Lung microvascular endothelial cell (primary cell): ENCODE measurements around the gene MCM5. TPM values are rescaled to one million over a fixed set of nuclear protein-coding genes. Genes with fewer than 3 reads are reported as not detected.
"Not testable (repeated sequence)": the region's sequence is repeated elsewhere in the genome, so short reads cannot be mapped to it uniquely, and the experiment has no call there.

Experiments used
- DNase-seq, 2 donors: peaks; one replicate each; pipeline versions ENCODE4 v3.0.0 to v3.0.0-alpha.2; 2010; ENCODE audit warnings: low read depth in 2 of 2
- total RNA-seq: library from RNA; depleted of rRNA; stranded (reverse); fragments of >200 nt; gene quantifications from 2 replicates; pipeline ENCODE4 v1.2.1, GENCODE V29; 2014

Gene MCM5
- total RNA-seq, 1 donor from 2014 or later: 15.3 TPM

DNA sequence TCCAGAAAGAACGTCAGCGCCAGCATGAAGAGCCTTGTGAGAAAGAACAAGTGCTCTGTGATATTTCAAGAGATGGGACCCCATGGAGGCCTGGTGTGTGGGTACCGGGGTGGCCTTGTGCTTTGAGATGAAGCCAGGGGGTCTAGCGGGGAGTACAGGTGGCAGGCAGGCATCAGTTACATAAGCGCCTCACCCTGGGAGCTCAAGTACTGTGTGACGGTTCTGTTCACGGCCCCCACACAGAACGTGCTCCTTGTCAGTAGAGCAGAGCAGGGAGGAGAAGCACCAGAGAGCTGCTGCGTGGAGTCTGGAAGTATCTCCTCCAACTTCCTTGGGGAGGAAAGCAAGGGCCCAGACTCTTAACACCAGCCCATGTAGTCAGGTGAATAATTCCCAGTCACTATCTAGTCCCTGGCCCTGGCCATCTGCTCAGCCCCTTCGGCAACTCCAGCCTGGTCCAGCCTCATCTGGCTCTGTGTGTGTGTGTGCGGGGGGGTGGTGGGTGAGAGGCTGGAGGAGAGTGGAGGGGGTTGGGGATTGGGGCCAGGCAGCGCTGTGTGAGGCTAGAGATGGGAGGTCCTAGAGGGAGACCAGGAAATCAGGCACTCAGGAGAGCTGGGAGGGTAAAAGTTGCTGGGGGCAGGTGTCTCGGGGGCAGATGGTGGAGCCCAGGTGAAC is 32.4 kb downstream of the MCM5 start:
- DNase-seq: no peak

DNA sequence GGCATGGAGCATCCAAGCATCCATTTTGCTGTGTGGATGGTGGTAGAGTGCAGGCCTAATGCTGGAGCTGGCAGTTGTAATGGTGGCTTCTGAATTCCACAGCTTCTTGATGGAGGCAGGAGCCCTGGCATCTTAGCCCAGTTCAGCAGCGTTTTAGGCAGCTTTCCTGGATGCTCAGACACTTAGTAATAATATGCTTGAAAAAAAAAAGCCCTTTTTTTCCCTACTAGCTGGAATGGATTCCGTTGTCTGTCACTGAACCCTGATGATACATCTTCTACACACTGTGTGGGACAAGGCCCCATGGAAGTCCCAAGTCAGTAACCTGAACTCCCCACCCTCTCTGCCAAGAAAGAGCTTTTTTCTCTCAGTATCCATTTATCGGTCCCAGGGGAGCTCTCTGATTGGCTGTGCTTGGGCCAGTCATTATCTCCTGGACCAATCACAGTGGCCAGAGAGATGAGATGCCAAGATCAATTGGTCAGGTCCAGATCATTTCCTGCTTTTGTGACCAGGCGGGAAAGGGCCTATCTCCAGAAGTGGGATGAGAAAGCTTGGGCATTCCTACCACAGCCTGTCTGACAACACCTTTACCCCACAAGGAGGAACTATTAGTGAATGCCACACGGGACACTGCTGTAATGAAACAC is 34.2 kb downstream of the MCM5 start:
- no peak for DNase-seq

DNA sequence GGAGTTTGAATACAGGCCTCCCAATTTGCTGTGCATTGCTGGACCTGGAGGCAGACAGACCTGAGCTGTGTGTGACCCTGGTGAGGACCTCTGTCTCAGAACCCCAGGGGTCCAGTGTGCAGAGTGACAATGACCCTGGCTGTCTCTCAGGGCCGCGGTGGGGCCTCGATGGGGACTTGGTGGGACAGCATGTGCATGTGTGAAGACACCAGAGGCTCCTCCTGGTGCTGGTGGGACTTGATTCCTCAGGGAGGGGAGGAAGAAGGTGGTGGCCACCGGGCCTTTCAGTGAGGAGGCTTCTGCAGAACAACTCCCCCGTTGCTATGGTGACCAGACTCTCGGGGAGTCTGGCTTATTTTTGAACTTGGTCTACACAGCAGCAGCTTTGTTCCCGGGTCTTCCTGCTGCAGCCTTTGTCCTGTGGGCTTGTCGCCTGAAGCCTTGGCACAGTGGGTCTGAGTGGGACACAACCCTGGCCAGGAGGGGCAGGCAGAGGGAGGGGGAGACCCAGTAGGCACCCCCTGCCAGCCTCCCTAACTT is 35.3 kb downstream of the MCM5 start:
- no peak for DNase-seq

DNA sequence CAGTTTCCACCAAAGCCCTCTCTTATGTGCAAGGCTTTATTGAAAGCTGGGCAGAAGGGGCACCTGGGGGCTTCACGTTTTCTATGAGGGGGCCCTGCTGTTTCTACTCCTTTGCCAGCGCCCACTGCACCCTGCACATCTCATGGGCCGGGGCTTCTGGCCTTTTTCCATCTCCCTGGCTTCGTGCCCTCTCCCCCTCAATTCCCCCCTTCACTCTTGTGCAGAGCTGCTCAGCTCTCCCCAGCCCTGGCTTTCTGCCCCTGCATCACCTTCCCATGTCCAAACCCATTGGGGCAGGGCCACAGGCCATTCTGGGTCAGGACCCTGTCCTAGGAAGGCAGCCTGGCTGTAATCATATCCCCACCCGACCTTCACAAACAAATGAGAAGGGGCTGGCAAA is 36.5 kb downstream of the MCM5 start:
- no peak for DNase-seq

DNA sequence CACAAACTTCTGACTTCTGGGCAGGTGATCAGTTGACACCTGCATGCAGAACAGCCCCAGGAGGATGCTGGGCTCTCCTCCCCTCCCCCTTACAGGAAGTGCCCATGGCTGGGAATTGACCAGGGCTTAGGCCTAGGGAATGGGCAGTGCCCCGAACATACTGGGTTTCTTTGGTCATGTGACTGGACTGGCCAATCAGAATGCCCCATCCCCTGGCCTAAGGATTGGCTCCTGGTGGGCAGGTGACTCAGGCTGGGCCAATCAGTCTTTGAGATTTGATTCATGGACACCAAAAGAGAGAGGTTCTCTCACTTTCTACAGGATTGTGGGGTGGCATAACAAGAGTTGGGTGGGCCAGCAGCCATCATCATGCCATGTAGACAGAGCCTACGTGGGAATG is 37.1 kb downstream of the MCM5 start:
- no peak for DNase-seq

DNA sequence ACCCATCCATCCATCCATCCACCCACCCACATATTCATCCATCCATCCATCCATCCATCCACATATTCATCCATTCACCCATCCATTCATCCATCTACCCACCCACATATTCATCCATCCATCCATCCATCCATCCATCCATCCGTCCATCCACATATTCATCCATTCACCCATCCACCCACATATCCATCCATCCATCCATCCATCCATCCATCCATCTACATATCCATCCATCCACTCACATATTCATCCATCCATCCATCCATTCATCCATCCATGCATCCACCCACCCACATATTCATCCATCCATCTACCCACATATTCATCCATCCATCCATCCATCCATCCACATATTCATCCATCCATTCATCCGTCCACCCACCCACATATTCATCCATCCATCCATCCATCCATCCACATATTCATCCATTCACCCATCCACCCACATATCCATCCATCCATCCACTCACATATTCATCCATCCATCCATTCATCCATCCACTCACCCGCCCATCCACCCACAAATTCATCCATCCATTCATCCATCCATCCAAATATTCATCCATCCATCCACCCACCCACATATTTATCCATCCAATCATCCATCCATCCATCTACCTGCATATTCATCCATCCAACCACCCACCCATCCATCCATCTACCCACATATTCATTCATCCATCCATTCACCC is 38.9 kb downstream of the MCM5 start:
- DNase-seq: not testable (repeated sequence)

DNA sequence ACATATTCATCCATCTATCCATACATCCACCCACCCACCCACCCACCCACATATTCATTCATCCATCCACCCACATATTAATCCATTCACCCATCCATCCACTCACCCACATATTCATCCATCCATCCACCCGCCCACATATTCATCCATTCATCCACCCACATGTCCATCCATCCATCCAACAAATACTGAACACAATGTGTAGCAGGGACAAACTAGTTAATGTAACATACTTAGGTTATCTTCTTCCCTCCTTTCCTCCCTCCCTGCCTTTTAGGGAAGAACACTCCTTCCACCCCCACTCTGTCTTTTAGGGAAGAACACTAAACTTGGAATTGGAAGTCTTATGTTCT is 39.4 kb downstream of the MCM5 start:
- no peak for DNase-seq

DNA sequence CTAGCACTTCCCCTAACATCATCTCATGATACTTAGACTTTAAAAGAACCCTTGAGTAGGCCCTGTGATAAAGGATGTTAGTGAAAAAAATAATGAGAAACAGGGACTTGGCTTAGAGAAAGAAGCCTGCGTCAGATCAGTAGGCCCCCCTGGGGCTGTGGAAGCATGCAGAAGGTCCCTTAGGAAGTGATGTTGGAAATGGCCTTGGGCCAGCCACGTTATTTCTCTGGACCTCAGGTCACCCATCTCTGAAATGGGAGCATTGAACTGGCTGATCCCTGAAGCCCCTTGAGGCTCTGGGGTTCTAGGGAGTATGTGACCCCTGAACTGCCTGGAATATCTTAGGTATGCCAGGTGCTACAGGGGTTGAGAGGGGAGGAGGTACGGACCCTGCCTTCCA is 40.2 kb downstream of the MCM5 start:
- DNase-seq: no peak

DNA sequence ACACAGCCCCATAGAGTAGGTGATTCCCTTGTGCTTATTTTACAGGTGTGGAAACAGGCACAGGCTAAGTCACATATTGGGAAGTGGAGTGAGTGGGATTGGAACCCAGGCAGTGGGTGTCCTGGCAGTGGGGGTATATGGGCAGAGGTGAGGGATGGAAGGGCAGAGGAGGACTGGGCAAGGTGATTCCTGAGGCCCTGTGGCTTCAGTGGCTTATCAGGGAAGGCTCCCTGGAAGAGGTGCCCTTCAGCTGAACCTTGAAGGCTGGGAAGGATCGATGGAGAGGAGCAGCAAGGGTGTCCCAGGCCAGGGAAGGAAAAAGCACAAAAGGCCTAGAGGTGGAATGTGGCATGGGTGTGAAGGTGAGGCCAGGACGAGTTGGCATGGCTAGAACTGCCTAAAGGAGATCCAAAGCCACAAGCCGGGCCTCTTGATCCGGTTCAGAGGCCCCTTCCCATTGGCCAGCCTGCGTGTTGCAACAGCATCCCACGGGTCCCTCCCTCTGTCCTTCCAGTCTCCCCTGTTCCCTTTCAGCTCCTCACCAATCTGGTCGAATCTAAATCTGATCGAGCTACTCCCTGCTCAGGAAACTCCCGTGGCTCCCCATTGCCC is 41.7 kb downstream of the MCM5 start:
- DNase-seq: no peak

DNA sequence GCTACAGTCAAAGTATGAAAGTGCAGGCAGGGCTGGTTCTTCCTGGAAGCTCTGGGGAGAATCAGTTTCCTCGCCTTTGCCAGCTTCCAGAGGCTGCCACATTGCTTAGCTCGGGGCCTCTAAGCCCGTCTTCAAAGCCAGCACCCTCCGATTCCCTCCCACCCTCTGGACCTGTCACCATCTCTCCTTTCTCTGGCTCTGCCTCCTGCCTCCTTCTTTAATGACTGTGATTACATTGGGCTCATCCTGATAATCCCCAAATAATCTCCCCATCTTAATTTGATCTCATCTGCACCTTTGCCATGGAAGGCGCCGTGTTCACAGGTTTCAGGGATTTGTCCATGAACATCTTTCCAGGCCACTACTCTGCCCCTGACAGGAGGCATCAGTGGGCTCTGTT is 42.5 kb downstream of the MCM5 start:
- DNase-seq: no peak

DNA sequence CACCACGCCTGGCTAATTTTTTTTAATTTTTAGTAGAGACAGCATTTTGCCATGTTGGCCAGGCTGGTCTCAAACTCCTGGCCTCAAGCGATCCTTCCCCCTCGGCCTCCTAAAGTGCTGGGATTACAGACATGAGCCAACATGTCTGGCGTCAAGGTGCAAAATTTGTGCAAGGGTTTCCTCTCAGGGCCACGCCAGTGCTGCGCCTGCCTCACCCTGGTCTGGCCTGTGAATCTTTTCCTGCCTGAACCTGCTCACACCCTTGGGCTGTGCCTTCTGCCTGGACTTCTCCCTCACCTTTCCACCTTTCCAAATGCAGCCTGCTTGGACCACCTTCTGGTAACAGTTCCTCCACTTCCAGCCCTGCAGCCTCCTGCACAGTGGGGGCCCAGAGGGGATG is 43.4 kb downstream of the MCM5 start:
- no peak for DNase-seq

DNA sequence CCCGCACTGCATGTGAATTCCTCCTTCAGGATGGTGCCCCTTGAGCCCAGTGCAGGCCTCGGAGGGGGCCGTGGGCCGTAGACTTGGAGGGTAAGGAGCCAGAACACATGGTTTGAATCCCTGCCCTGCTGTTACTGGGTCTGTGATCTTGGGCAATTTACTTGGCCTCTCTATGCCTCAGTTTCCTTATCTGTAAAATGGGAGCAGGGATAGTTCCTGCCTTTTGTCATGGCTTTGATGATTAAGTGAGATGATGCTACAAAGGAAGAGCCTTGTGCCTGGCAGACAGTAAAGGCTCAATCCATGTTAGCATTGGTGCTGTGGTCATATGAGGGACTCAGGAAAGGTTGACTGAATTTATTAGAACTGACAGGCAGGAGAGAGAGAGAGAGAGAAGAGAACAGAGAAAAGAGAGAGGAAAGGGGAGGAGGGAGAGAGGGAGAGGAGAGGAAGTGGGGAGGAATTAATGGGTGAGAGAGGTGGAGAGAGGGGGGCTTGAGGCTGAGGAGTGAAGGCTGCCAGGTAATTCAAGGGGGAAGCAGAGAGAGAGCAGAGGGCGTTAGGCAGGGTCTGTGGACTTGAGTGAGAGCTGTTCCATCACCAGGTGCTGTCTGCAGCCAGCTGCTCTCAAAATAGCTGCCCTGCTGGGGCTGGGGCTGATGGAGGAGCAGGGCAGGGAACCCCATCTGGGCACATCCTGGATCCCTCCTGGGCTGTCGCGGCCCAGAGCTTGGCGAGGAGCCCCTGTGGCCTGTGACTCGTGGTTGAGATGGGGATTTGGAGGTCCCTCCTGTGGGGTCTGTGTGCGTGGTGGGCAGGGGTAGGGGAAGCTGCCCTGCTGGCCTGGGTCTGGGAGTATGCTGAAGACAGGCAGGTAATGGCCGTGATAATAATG is 44.1 kb downstream of the MCM5 start:
- no peak for DNase-seq

DNA sequence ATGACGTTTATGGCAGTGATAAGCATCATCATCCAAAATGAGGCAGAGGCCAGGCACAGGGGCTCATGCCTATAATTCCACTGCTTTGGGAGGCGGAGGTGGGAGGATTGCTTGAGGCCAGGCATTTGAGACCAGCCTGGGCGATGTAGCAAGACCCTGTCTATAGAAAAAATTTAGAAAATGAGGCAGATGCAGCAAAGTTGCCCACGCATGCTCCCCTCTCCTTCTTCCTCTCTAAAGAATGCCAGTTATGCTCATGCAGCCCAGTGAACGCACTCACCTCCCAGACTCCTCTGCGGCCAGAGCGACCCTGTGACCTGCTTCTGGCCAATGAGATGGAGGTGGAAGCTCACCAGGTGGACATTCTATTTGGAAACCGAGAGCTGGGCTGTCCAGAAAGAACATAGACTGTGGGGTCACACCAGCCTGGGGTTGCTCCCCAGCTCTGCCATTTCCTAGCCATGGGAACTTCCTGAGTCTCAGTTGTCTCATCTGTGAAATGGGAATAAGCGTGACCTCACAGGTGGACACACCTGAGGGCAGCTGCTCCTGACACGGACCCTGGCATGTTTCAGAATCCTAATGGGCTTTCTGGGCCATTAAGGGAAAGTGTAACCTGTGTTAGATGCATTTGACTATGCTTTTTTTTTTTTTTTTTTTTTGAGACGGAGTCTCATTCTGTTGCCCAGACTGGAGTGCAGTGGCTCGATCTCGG is 44.9 kb downstream of the MCM5 start:
- no peak for DNase-seq

DNA sequence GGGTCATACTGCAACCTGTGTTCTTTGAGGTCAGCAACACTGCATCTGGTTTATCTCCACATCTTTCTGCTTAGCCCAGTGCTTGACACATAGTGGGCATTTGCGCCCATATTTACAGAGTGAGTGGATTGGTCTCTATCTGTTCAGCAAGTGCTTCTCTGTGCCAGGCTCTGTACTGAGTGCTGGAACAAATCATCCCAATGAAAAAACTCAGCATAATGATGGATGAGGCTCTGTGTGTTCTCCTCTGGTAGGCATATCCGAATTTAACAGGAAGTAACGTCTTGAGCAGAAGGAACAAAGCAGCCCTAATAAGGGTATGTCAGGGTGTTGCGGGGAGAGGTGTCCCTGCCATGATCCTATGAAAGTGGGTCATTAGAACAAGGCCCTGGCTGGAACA is 46.0 kb downstream of the MCM5 start:
- DNase-seq: no peak

DNA sequence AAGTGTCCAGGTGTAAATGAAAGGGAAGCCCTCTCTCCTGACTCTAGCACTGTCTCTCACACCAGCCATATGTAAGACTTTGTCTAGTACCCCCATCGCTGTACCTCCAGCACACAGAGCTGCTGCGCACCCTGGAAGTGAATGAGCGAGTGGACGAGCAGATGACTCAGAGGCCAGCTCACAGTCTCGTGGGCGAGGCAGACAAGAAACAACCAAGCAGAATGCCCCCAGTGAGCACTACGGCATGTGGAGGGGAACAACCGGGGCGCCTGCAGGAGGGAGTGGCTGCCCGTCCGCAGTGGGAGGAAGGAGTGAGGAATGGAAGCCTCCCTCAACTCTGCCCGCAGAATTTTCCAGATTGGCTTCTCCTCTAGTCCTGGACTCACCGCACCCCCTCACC is 46.4 kb downstream of the MCM5 start:
- DNase-seq: peak in 1 of 2 donors; percentile 89

DNA sequence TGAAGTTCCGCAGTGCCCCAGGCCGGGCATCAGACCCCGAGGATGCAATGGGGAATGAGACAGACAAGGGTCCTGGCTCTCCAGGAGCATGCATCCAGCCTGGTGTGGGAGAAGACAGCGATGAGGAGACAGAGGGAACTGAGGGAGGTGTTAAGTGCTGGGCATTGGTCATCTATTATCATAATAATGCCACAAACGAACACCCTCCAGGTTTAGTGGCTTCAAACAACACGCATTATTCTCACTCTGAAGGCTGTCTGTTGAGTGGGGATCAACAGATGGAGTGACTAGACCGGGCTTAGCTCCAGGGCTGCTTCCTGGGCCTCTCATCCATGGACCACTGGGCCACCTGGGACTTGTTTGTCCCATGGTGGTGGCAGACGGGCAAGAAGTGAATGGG is 48.6 kb downstream of the MCM5 start:
- DNase-seq: no peak

DNA sequence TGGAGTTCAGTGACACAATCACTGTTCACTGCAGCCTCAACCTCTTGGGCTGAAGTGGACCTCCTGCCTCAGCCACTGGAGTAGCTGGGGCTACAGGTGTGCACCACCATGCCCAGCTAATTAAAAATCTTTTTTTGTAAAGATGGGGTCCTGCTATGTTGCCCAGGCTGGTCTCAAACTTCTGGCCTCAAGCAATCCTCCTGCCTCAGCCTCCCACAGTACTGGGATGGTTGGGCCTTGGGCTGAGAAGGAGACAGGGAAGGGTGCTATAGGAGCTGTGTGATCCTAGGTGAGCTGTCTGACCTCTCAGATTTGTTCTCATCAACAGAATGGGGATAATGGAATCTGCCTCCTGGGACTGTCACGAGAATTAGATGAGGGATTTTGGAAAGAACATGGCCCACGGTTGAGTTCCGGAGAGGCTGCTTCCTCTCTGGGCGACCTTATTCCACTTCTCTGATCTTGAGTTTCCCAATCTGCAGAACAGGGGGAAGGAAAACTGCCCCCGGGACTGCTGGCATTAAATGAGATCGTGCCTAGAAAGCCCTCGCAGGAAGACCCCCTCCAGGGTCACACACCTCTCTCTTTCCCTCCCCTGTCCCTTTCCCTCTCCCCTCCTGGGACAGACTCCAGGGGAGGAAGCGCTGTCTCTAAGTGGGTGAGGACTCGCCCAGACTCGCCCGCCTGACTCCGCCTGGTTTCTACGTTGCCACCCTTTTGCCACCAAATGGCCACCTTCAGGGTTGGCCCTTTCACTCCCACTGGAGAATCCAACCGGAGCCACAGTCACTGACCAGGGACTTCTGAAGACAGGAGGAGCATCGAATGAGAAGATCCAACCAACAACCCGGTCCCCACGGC is 50.1 kb downstream of the MCM5 start:
- DNase-seq: no peak

DNA sequence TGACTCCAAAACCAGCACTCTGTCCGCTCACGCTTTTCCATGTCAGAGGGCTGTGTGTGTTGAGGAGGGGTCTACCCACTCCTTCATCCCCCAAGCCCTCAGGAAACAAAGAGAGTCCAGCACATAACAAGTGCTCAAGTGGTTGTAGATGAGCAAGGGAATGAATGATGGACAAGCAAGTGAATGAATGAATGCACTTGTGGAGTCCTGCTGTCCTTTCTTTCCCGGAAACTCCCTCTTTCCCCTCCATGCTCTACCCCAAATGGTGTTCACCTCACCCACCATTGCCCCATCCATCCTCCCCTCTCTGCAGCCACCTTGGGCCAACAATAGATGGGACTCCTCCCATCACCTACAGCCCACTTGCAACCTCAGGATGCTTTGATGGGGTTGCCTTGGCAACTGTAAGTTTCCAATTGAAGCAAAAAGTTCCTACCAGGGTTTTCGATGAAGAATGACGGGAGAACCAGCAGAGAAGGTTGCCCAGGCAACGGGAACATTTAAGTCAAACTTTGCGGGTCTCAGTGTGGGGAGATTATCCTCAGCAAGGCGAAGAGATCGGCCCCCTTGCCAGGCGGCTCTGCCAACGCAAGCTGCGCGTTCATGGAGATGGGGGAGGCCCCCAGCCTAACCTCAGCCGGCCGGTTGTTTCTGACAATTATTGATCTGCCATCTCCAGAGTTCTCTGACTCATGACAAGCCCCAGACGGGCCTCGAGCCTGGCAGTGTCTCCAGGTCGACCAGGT is 51.1 kb downstream of the MCM5 start:
- no peak for DNase-seq

DNA sequence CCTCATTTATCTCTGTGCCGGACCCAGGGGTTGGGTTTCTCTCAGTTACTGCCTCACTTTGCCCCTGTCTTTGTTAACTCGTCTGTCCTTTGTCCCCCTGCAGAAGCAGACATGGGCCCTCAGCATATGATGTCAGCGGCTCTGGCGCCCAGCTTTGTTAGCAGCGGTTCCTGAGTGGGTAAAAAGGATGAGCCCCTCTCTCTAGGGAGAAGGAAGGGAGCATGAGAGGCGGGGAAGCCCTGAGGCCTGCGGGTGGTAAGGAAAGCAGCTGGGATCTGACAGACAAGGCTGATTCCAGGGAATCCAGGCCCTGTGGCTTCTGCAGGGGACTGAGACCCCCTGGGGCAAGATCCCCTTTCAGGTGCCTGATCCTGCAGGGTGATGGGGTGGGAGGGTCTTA is 51.7 kb downstream of the MCM5 start:
- no peak for DNase-seq
